ENCODE data around the gene MAT2A.

- TF ChIP-seq CTCF (IDR thresholded peaks at IDR 0.05 in 2 of 3, conservative IDR thresholded peaks at IDR 0.05 in 1 of 3; ENCODE audit: control insufficient read depth in 2 of 3, extremely low read depth in 1 of 3, insufficient read depth in 1 of 3, low read depth in 3 of 3, low read length in 3 of 3): no peak
- TF ChIP-seq POLR2A (IDR thresholded peaks at IDR 0.05; ENCODE audit: low read depth, low read length): no peak
- TF ChIP-seq GABPA (IDR thresholded peaks at IDR 0.05; ENCODE audit: low read depth): no peak
- TF ChIP-seq YBX1 (IDR thresholded peaks at IDR 0.05): no peak
- no peak for TF ChIP-seq NFYB (IDR thresholded peaks at IDR 0.05; ENCODE audit: insufficient read depth, low read depth, low read length)
- no peak for TF ChIP-seq STAT1 (conservative IDR thresholded peaks at IDR 0.05)
- TF ChIP-seq EZH2 (IDR thresholded peaks at IDR 0.05; ENCODE audit: borderline replicate concordance, control insufficient read depth, low read depth, low read length): no peak
- TF ChIP-seq TAF1 (IDR thresholded peaks at IDR 0.05; ENCODE audit: borderline replicate concordance, low read depth, low read length): no peak
- TF ChIP-seq ZBTB40 (IDR thresholded peaks at IDR 0.05; ENCODE audit: borderline replicate concordance): no peak
- TF ChIP-seq RCOR1 (conservative IDR thresholded peaks at IDR 0.05; ENCODE audit: low read depth, low read length): no peak
Observed at GRCh38 chr2:85501248-85501647, 37.7 kb upstream of the MAT2A start.
